OCI-LY1 (cell line): ENCODE measurements around the gene DIP2C.

ENCODE experiments used
- CTCF ChIP-seq: fragments of 200-600 bp; sonication (generic), shearing (Covaris generic); IDR thresholded peaks from 2 replicates; pipeline ENCODE4 v1.5.1; 2017; ENCODE audit warnings: mild to moderate bottlenecking, antibody characterized with exemption, low read length, moderate library complexity, mixed read lengths
- EZH2 ChIP-seq: fragments of 200-600 bp; sonication (generic), shearing (Covaris generic); IDR thresholded peaks from 2 replicates; pipeline ENCODE4 v1.8.0; 2017; ENCODE audit warnings: borderline replicate concordance, mixed run types, mild to moderate bottlenecking, antibody characterized with exemption, low read length, moderate library complexity, mixed read lengths

GRCh38 chr10:663831-664251 is 25.6 kb downstream of the DIP2C start:
- no peak for TF ChIP-seq CTCF
- no peak for TF ChIP-seq EZH2
